Stimulated activated CD8-positive, alpha-beta memory T cell treated with anti-CD3 and anti-CD28 coated beads, Interleukin-12 subunit alpha, Interleukin-12 subunit beta, amount 100 ng/mL, for 4 hours (primary cell): ENCODE measurements around the gene KYAT1.
A peak's percentile ranks its signal among the peaks of the same experiment; 100 is the strongest.

Source experiments
- DNase-seq: peaks from one replicate; pipeline ENCODE4 v3.0.0-alpha.2; 2020; ENCODE audit warnings: low read depth

Gene KYAT1

DNA sequence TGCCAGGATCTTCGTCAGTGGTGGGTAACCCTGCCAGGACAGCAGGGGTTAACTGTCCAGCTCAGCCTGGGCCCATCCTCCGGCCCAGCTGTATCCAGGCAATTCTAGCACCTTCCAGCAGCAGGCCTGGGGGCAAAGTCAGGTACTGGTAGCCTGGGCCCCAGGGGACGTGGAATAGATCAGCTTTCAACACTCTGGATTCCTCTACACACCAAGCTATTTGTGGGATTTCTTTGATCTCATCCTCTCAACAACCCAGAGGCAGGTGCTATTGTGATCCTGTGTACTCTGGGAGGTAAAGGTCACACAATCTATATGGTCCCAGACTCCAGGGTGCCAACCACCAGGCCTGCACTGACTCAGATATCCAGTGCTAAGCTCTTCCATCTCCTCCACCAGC is 43.4 kb downstream of the KYAT1 start:
- no peak for DNase-seq

DNA sequence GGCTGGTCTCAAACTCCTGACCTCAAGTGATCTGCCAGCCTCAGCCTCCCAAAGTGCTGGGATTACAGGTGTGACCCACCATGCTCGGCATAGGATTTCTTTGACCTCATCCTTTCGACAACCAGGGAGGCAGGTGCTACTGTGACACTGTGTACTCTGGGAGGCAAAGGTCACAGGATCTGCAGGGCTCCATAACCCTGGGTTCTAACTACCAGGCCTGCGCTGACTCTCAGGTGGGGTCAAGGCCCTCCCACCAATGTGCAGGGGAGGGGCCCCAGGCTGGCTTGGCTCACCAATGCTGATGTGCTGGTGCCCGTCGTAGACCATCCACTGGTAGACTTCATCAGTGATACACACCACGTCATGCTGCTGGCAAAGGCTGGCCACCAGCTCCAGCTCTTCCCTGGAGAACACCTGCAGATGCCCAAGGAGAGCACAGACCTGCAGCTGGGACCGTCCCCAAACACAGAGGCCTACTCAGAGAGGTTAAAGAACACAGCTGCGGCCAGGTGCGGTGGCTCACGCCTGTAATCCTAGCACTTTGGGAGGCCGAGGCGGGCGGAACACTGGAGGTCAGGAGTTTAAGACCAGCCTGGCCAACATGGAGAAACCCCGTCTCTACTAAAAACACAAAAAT is 45.1 kb downstream of the KYAT1 start:
- DNase-seq: no peak

DNA sequence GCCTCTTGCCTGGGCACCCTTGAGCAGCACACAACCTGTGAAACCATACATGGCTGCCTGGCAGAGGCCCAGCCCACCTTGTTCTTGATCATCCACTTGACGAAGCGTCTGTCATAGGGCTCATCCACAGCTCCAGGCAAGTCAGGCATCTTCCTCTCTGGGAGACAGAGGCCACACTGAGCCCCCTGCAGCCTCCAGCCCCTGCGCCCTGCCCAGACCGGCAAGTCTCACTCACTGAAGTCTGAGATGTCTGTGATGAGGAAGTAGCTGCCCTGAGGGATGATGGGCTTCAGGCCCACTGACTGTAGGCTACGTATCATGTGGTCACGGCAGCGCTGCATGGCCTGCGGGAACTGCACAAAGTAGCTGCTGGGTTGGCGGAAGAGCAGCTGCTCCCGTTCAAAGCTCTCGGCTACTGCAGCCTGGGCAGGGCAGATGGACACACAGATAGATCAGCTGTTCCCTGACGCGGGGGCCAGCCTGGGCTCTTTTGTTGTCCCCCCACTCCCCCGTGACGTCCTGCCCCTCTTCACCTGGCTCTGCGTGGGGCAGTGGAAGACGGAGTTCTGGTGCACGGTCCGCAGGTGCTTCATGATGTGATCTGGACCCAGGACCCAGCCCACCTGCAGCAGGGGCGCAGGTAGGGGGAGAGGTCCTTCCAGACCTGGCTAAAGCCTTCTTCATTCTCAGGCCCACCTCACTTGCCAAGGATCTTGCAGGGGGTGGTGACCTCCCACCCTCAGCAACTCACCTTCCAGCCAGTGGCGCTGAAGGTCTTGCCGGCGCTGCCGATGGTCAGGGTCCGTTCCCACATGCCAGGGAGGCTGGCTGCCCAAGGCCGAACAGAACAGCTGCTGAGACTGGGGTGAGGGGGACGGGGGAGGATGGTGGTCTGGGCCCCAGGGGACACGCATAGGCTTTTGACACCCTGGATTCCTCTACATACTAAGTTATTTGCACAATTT is 46.2 kb downstream of the KYAT1 start:
- DNase-seq: no peak

DNA sequence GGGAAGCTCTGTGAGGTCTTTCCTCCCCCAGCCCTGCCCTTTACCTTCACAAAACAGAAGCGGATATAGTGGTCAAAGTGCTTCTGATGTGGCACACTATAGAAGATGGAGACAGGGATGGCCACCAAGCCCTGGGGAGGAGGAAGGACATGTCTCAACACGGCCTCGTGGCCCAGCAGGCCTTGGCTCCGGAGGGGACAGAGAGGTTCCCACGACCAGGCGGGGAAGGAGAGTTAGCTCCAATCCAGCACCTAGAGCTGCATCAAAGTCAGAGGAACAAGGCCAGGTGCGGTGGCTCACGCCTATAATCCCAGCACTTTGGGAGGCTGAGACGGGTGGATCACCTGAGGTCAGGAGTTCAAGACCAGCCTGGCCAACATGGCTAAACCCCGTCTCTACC is 48.1 kb downstream of the KYAT1 start:
- no peak for DNase-seq

DNA sequence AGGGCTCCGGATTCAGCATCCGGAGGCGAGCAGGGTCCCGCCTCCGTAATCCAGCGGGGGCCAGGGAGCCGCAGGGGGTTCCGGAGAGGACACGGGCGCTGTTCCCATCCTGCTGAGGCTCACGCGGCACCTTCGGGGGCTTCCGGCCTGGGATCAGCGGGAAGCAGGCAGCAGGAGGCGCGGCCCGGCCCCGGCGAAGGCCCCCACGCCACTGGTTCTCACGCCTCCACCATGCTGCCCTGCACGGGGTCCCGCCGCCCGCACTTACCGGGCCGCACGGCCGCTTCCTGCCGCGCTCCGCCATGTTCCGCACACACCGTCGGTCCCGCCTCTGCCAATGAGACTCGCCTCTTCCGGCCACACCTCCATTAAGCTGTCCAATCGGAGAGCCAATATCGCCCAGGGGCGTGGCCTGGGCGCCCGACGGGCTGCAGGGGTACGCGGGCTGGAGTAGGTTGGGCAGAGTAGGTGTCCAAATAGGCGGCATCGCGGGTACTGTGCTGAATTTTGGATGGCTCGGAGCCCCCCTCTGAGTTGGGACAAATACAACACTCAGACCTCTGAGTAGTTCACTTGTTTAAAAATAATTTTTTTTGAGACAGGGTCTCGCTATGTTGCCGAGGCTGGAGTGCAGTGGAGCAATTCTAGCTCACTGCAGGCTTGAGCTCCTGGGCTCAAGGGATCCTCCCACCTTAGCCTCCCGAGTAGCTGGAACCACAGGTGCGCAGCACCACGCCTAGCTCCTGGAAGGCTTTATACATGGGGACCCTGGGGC is 52.1 kb downstream of the KYAT1 start, which contains the start of gene SPOUT1:
TSS of gene SPOUT1 (minus strand) at position 318 of the 775 bp plus-strand sequence. CDS start at position 304, 14 bp downstream.
- peak; percentile 86 for DNase-seq

DNA sequence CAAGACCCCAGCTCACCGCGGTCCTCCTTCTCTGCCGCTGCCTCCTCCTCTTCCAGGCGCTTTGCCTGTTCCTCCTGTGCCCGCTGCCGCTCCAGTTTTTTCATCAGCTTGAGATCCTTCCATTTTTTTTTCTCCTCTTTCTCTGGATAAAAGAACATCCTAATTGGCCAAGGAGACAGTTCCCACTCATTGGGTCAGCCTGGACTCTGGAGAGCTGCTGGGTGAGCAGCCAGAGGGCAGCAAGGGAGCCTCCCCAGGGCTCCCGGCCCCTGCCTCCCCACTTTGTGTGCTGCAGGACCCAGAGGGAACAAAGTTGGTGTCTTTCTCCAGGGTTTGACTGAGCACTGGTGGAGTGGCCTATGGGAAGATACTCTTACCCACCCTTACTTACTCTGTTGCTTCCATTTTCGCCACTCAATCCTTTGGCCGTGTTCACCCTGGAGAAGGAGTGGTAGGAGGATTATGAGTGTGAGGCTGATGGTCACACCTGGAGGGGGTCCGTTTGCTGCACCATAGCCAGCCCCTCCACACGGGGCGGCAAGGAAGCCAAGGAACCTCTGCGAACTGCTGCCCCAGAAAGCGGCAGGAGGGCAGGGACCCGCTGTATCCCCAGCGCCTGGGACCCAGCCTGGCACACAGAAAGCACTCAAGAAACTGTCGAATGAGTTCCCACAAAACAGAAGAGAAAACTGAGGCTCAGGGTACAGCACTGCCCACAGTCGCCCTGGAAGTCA is 52.9 kb downstream of the KYAT1 start:
- DNase-seq: no peak

DNA sequence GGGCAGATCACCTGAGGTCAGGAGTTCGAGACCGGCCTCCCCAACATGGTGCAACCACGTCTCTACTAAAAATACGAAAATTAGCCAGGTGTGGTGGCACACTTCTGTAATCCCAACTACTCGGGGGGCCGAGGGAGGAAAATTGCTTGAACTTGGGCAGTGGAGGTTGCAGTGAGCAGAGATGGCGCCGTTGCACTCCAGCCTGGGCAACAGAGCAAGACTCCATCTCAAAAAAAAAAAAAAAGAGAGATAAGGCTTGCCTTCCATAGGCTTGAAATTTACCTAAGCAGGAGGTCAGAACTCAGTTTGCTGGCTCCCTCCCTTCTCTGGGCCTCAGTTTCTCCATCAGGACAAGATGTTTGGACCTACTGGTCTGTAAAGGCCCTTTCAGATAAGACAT is 53.5 kb downstream of the KYAT1 start:
- DNase-seq: no peak

DNA sequence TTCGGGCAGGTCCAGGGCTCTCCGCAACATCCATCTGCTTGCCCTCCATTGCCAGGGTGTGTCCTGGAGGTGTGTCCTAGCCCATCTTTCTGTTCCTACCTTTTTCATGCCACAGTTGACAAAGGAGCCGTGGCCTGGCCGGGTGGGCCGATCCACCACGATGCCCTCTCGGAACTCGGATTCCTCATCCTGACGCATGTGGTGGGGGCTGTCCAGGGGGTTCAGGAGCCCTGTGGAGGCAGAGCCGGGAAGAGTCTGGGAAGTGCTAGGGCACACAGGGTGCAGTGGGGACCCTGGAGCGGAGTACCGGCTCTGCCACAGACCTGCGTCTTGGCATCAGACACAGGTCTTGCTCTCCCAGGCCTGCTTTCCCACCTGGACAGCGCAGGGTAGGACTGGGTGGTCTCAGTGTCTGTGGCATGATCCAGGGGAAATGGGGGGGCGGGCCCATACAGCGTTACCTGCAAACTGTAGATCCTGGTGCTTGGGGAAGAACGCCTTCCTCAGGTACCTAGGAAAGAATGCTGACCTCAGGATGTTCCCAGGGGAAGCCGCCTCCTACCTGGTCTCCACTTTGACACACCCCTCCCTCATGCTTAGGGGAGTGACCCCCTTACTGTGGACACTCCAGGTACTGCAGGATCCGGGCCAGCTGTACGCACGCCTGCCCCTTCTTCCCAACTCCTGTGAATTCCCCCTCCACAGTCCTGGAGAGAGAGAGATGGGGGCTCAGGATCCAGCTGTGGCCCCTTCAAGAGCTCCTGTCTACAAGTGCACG is 55.6 kb downstream of the KYAT1 start:
- no peak for DNase-seq

DNA sequence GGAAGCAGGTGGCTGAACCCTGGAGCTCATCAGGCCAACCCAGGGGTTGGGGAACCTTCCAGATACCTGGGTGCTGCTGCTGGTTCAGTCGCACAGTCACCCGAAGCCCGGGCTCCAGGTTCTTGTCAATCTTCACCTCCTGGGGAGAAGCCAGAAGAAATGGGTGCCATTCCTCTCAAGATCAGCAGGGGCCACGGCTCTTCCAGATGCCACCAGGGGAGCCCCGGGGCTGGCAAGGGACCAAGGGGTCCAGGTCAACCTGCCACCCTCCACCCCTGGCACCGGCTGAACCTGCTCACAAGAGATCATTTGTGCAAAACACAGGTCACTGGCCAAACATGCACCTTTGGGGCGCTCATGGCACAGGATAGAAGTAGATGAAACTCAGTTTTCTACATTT is 56.8 kb downstream of the KYAT1 start:
- no peak for DNase-seq

DNA sequence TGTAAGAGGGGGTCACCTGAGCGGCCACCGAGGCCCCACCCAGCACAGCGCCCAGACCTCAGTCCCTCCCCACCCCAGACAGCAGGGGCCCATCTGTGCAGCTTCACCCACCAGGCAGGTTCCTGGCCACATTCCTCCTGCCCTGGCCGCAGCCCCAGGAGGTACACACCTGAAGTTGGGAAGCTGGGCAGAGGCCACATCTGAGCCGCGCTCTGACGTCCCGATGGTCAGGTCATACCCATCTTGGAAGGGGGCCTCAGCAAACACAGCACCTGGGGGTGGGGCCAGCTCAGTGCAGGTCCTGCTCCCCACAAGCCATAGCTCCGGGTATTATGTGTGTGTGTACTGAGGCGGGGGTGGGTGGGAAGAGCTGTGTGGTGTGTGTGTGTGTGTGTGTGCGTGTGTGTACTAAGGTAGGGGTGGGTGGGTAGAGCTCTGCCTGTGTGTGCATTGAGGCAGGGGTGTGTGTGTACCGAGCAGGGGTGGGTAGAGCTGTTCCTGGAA is 57.8 kb downstream of the KYAT1 start:
- no peak for DNase-seq

DNA sequence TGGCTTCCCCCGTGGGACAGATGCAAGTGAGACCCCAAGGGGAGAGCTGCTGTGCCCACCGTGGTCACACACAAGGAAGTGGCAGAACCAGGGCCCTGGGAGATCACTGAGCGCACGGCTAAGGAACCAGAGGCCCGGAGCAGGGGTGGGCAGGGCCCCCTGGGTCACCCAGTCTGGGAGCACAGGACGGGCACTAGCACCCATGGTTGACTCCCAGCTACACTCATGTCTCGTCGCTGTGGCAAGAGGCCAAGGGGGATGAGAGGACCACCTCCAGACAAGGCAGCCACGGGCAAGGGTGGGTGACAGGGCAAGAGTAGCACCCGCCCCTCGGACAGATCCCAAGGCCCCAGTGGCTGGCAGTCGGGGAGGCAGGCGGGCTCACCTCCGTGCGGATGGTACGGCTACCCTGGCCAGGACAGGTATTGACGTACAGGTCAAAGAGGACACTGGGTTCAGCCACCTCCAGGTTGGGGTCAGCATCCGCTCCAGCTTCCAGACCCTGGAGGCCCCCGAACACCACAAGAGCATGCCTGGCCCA is 58.3 kb downstream of the KYAT1 start:
- no peak for DNase-seq

DNA sequence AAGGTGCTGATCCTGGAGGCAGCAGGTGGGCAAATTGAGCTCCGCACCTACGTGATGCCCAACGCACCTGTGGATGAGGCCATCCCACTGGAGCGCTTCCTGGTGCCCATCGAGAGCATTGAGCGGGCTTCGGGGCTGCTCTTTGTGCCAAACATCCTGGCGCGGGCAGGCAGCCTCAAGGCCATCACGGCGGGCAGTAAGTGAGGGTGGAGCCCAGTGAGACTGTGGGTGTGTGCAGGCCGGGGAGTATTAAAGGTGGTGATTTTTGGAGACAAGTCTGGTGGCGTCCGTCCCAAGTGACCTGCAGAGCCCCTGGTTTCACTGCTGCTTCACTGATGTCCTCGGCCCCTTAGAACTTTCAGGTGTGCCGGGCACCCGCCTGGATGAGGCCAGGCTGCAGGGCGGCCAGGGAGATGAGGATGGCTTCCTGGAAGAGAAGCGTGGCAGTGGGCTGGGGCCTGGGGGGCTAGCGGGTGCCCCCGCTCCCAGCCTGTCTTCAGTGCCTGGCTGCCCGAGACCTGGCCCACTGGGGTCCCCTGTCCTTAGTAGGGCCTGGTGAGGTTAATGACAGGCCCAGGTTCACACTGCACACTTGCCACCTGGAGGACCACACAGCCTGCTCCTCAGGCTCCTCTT is 59.2 kb downstream of the KYAT1 start:
- no peak for DNase-seq

DNA sequence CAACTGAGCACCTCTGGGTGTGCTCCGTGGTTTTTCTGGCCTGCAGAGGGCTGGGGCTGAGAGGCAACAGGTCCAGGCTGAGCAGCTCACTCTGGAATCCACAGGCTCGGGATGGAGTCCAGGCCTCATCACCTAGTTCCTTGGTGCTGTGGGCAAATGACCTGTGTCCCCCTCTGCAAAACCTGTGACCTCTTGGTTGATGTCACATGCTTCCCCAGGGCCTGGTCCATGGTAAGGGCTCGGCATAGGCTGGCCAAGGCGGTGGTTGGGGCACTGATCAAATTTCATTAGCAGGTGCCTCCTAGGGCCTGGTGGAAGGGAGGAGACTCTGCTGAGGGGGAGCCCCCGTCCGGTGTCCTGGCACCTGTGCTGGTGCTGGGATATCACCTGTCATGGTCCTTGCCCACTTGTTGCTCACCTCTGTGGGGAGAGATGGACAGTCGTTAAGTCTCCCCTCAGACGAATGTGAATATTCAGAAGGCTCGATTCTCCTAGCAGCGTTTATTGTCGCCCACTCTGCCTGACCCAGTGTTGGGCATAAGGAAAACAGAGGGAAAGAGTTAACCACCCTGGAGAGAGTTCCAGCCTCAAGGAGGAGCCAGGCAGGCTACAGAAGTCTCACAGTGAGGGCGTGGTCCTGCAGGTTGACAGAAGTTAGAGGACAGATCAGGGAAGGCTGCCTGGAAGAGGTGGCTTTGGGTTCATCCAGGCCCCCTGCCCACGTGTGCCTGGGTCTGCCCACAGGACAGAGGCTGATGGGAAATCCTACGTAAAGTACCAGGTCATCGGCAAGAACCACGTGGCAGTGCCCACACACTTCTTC is 60.0 kb downstream of the KYAT1 start:
- DNase-seq: no peak

DNA sequence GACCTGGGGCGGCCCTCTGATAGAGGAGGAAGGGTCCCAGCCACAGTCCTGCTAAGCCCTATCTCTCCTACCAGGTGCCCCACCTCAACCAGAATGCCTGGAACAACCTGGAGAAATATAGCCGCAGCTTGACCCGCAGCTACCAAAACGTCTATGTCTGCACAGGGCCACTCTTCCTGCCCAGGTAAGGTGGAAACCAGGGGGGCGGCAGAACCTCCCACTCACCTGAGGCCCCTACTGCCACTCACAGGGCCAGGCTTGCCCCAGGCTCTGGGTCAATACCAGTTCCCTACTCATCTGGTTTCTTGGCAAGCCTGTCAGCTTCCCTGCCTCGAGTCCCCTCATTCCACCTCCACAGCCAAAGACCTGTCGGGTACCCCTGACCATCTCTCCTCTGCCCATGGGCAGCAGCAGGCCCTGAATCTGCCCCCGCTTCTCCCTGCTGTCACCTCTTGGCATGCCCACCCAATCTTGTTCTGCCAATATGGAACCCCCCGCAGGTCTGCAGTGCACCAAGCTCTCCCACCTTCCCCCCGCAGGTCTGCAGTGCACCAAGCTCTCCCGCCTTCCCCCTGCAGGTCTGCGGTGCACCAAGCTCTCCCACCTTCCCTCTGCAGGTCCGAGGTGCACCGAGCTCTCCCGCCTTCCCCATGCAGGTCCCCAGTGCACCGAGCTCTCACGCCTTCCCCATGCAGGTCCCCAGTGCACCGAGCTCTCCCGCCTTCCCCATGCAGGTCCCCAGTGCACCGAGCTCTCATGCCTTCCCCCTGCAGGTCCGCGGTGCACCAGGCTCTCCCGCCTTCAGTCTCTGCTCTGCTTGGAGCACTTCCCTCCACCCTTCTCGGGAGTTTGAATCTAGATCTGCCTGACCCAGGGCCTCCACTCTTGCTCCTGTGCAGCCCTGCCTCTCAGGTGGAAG is 60.8 kb downstream of the KYAT1 start:
- no peak for DNase-seq

DNA sequence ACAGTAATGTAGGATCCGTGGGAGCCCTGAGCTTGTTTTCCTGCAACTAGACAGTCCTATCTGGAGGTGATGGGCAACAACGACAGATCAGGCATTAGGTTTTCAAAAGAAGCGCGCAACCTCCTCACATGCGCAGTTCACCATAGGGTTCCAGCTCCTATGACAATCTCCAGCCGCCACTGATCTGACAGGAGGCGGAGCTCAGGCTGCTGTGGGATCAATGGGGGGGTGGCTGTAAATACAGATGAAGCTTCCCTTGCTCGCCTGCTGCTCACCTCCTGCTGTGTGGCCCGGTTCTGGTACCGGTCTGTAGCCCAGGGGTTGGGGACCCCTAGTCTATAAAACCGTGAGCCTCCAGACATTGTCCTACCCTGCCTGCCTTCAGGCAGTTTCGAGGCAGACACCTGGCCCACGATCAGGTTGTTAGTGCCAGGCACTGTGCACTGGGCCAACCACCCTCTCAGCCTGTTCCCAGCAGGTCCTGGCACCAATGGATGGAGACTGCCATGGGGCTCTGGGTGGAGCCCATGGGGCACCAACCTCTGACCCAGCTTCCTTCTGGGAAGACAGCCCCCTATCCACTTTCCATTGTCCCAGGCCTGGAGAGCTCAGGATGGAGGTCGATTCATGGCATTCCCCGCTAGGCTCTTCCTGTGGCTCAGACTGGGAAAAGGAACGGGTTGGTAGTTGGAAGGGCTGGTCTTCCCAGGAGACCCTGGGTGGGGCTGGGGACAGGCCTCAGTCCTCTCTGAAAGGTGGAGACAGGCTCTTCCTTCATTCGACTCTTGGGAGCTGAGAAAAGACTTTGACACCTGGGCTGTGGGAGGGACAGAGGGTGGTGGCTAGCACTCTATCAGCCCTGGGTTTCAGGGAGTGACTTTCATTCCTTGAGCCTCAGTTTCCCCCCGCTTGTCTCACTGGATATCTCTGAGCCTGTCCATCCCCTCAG is 61.8 kb downstream of the KYAT1 start:
- no peak for DNase-seq

DNA sequence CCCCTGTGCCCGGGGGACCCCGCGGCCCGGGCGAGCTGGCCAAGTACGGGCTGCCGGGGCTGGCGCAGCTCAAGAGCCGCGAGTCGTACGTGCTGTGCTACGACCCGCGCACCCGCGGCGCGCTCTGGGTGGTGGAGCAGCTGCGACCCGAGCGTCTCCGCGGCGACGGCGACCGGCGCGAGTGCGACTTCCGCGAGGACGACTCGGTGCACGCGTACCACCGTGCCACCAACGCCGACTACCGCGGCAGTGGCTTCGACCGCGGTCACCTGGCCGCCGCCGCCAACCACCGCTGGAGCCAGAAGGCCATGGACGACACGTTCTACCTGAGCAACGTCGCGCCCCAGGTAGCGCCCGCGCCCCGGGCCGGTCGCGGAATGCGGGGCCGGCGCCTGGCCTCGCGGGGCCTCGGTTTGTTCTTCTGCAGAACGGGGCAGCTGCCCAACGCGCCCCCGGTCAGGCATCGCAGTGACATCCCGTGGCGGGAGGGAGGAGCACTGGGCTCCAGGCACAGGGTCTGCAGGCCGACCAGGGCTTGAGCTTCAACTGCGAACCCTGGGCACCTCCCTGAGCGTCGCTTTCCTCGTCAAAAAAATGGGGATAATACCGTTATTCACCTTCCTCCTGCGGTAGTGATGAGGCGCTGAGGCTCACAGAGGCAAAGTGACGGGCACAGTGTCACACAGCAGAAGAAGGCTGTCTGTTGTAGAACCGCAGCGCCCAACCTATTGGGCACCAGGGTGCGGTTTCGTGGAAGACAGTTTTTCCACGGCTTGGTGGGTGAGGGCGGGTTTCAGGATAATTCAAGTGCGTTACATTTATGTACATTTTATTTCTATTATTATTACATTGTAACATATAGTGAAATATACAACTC is 62.7 kb downstream of the KYAT1 start:
- DNase-seq: peak; percentile 28
